Hematopoietic multipotent progenitor cell (in vitro differentiated cells): Measurements from ENCODE around the gene SLFN12. TPM values are rescaled to one million over a fixed set of nuclear protein-coding genes. Genes with fewer than 3 reads are reported as not detected.

Source experiments
- small RNA-seq: library from RNA; depleted of rRNA; stranded (forward); fragments of <200 nt; gene quantifications from one replicate; pipeline ENCODE3, GENCODE V24; 2012
- total RNA-seq: library from RNA; depleted of rRNA; stranded (reverse); fragments of >200 nt; gene quantifications from one replicate; pipeline ENCODE4 v1.2.3, GENCODE V29; 2012

SLFN12 gene
- total RNA-seq, 1 donor = 3.2 TPM

Small RNA genes lying within 50 kb of the gene (small RNA-seq; reads per million reads assigned to genes)
- not detected for gene AC060766.3
- not detected for gene AC060766.5

Other genes with a start within 250 kb of the SLFN12 start
- gene SLC35G3, start 238.1 kb downstream of the SLFN12 start, total RNA-seq = not detected
- gene SLFN5, start 189.4 kb downstream of the SLFN12 start, total RNA-seq = 0.81 TPM
- 45.8 TPM for gene SLFN11, start 58.9 kb downstream of the SLFN12 start, total RNA-seq
- gene SLFN13, start 16.3 kb upstream of the SLFN12 start, total RNA-seq = 11.6 TPM
- gene SLFN12L, start 105.2 kb upstream of the SLFN12 start, total RNA-seq = under 0.01 TPM
- 0.27 TPM for gene SLFN14, start 128.3 kb upstream of the SLFN12 start, total RNA-seq
- gene PEX12, start 146.1 kb upstream of the SLFN12 start, total RNA-seq = 4.8 TPM
- gene AP2B1, start 154.8 kb upstream of the SLFN12 start, total RNA-seq = 75.9 TPM